ENCODE data around the gene AHR.
A peak's percentile ranks its signal among the peaks of the same experiment; 100 is the strongest.

Gene AHR

GRCh38 chr7:17307000-17307399 lies 8.5 kb downstream of the AHR start:
- H3K9me2 ChIP-seq (replicated peaks; ENCODE audit: control insufficient read depth, low read length) = no peaks in the 10 kb centered on the region
- peaks cover 62% of the 10 kb centered on the region for H3K4me1 ChIP-seq (ENCODE audit: control insufficient read depth, low read length)
- H3K4me3 ChIP-seq (ENCODE audit: low read length) = no peak overlapping the region
- H3F3A ChIP-seq (ENCODE audit: control insufficient read depth, insufficient read depth) = peaks cover 11% of the 10 kb centered on the region
- H3K4me2 ChIP-seq (ENCODE audit: low read length) = peak overlapping the region; percentile 13
- H4K20me1 ChIP-seq (ENCODE audit: control insufficient read depth, insufficient read depth, low read depth, low read length) = 0 out of 2 replicates have a peak, but pooled peaks cover 9% of the 10 kb centered on the region
- peaks cover 9% of the 10 kb centered on the region for H3K36me3 ChIP-seq (ENCODE audit: control insufficient read depth, low read length)
- H3K27ac ChIP-seq (ENCODE audit: low read depth, low read length) = no peak overlapping the region
- H3K9me3 ChIP-seq (ENCODE audit: control insufficient read depth, insufficient read depth, low read length) = no peaks in the 10 kb centered on the region
- TF ChIP-seq, protein P1, sequence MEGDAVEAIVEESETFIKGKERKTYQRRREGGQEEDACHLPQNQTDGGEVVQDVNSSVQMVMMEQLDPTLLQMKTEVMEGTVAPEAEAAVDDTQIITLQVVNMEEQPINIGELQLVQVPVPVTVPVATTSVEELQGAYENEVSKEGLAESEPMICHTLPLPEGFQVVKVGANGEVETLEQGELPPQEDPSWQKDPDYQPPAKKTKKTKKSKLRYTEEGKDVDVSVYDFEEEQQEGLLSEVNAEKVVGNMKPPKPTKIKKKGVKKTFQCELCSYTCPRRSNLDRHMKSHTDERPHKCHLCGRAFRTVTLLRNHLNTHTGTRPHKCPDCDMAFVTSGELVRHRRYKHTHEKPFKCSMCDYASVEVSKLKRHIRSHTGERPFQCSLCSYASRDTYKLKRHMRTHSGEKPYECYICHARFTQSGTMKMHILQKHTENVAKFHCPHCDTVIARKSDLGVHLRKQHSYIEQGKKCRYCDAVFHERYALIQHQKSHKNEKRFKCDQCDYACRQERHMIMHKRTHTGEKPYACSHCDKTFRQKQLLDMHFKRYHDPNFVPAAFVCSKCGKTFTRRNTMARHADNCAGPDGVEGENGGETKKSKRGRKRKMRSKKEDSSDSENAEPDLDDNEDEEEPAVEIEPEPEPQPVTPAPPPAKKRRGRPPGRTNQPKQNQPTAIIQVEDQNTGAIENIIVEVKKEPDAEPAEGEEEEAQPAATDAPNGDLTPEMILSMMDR (IDR thresholded peaks at IDR 0.05; ENCODE audit: low read depth, low read length, poor library complexity, severe bottlenecking) = no peak
- TF ChIP-seq EZH2phosphoT487 (IDR thresholded peaks at IDR 0.05; ENCODE audit: borderline replicate concordance, low read length) = no peak
- H3K27me3 ChIP-seq (ENCODE audit: control insufficient read depth, low read length) = no peaks in the 10 kb centered on the region
- peaks cover 78% of the 10 kb centered on the region for H3K79me2 ChIP-seq (ENCODE audit: control insufficient read depth, low read length)

GRCh38 chr7:17307558-17307957 lies 9.1 kb downstream of the AHR start:
- Histone ChIP-seq H3K9me3 (ENCODE audit: control insufficient read depth, insufficient read depth, low read length) (no peaks in the 10 kb centered on the region), H3K4me1 (ENCODE audit: control insufficient read depth, low read length) (peaks cover 56% of the 10 kb centered on the region), H3K9me2 (replicated peaks; ENCODE audit: control insufficient read depth, low read length) (no peaks in the 10 kb centered on the region), H3K27ac (ENCODE audit: low read depth, low read length) (no peak overlapping the region), H3K27me3 (ENCODE audit: control insufficient read depth, low read length) (no peaks in the 10 kb centered on the region), H3K4me3 (ENCODE audit: low read length) (no peak overlapping the region), H4K20me1 (ENCODE audit: control insufficient read depth, insufficient read depth, low read depth, low read length) (0 out of 2 replicates have a peak, but pooled peaks cover 9% of the 10 kb centered on the region), H3K36me3 (ENCODE audit: control insufficient read depth, low read length) (peaks cover 10% of the 10 kb centered on the region), H3K4me2 (ENCODE audit: low read length) (0 out of 2 replicates have a peak overlapping the region, but pooled peaks have one; percentile 4), H3K79me2 (ENCODE audit: control insufficient read depth, low read length) (peaks cover 73% of the 10 kb centered on the region), H3F3A (ENCODE audit: control insufficient read depth, insufficient read depth) (0 out of 2 replicates have a peak, but pooled peaks cover 6% of the 10 kb centered on the region)
- no peak for TF ChIP-seq EZH2phosphoT487 (IDR thresholded peaks at IDR 0.05; ENCODE audit: borderline replicate concordance, low read length)
- TF ChIP-seq, protein P1 (IDR thresholded peaks at IDR 0.05; ENCODE audit: low read depth, low read length, poor library complexity, severe bottlenecking) = no peak

GRCh38 chr7:17307969-17308648 lies 9.7 kb downstream of the AHR start:
- Histone ChIP-seq H3K27ac (ENCODE audit: low read depth, low read length) (no peak overlapping the region), H3K79me2 (ENCODE audit: control insufficient read depth, low read length) (peaks cover 68% of the 10 kb centered on the region), H3K4me2 (ENCODE audit: low read length) (0 out of 2 replicates have a peak overlapping the region, but pooled peaks have one; percentile 4), H3K27me3 (ENCODE audit: control insufficient read depth, low read length) (no peaks in the 10 kb centered on the region), H3K36me3 (ENCODE audit: control insufficient read depth, low read length) (peaks cover 14% of the 10 kb centered on the region), H3K4me1 (ENCODE audit: control insufficient read depth, low read length) (peaks cover 52% of the 10 kb centered on the region), H3F3A (ENCODE audit: control insufficient read depth, insufficient read depth) (0 out of 2 replicates have a peak, but pooled peaks cover under 1% of the 10 kb centered on the region), H3K4me3 (ENCODE audit: low read length) (no peak overlapping the region), H3K9me3 (ENCODE audit: control insufficient read depth, insufficient read depth, low read length) (no peaks in the 10 kb centered on the region), H4K20me1 (ENCODE audit: control insufficient read depth, insufficient read depth, low read depth, low read length) (0 out of 2 replicates have a peak, but pooled peaks cover 9% of the 10 kb centered on the region), H3K9me2 (replicated peaks; ENCODE audit: control insufficient read depth, low read length) (no peaks in the 10 kb centered on the region)
- TF ChIP-seq, protein P1 (IDR thresholded peaks at IDR 0.05; ENCODE audit: low read depth, low read length, poor library complexity, severe bottlenecking) = no peak
- TF ChIP-seq EZH2phosphoT487 (IDR thresholded peaks at IDR 0.05; ENCODE audit: borderline replicate concordance, low read length) = no peak
